ENCODE measurements around the gene GORASP2.

The GORASP2 gene

DNA sequence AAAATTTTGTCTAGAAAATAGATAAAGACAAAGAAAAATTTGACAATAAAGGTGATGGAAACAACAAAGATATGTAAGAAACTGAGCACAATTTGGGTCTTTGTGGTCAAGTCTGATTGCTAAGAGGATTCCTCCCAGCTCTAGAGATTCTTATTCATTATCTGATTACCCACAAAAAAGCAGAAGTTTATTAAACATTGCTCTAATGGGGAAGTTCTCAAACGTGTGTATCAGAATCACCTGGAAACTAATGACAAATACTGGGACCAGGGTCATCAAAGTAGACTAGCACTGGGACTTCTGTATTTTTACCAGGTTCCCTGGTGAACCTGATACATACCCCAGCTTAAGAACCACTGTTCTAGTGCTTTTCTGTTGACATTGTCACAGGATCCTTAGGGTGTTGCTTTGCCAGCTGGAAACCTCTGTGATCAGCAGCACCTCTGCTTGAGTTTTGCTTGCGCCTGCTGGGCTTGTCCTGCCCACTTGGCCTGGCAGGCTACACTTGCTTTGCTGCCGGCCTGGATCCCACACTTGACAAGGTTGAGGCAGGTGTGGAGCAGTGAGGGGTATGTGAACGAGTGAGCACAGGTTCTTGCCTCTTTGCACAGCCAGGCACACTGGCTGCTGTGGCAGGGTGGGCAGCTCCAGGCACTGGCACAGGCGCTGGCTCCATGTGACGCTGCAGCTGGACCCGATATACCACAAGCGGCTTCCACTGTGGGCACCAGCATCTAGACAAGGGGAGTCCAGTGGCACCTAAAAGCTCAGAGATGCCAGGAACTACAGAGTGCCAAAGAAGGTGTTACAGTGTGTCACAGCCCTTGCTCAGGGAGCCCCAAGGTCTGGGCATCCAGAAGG is 6.2 kb upstream of the GORASP2 start:
- no peak overlapping the region for H3K4me3 ChIP-seq (ENCODE audit: low read depth, low read length, poor library complexity, severe bottlenecking)
- H3K27me3 ChIP-seq (ENCODE audit: insufficient read depth, low read length), result no peaks in the 10 kb centered on the region
- H3K79me2 ChIP-seq (ENCODE audit: insufficient read depth, low read length), result no peaks in the 10 kb centered on the region
- peaks cover 32% of the 10 kb centered on the region for H3K9me3 ChIP-seq (ENCODE audit: low read length)
- H3K36me3 ChIP-seq (ENCODE audit: insufficient read depth, low read length), result no peaks in the 10 kb centered on the region
- H3K4me1 ChIP-seq (ENCODE audit: insufficient read depth, low read length, severe bottlenecking), result peaks cover 1% of the 10 kb centered on the region
- H3K4me2 ChIP-seq (ENCODE audit: low read length), result no peak overlapping the region
- no peak for TF ChIP-seq EZH2 (IDR thresholded peaks at IDR 0.05; ENCODE audit: borderline replicate concordance, low read length)
- TF ChIP-seq, protein P1, sequence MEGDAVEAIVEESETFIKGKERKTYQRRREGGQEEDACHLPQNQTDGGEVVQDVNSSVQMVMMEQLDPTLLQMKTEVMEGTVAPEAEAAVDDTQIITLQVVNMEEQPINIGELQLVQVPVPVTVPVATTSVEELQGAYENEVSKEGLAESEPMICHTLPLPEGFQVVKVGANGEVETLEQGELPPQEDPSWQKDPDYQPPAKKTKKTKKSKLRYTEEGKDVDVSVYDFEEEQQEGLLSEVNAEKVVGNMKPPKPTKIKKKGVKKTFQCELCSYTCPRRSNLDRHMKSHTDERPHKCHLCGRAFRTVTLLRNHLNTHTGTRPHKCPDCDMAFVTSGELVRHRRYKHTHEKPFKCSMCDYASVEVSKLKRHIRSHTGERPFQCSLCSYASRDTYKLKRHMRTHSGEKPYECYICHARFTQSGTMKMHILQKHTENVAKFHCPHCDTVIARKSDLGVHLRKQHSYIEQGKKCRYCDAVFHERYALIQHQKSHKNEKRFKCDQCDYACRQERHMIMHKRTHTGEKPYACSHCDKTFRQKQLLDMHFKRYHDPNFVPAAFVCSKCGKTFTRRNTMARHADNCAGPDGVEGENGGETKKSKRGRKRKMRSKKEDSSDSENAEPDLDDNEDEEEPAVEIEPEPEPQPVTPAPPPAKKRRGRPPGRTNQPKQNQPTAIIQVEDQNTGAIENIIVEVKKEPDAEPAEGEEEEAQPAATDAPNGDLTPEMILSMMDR (IDR thresholded peaks at IDR 0.05; ENCODE audit: low read length), result no peak
- no peaks in the 10 kb centered on the region for H3F3A ChIP-seq (ENCODE audit: insufficient read depth, low read length)
- no peak overlapping the region for H2AFZ ChIP-seq (ENCODE audit: low read length)
- H3K9me2 ChIP-seq (ENCODE audit: low read depth, low read length), result no peaks in the 10 kb centered on the region
- no peaks in the 10 kb centered on the region for H4K20me1 ChIP-seq (ENCODE audit: insufficient read depth, low read length)
- no peak overlapping the region for H3K9ac ChIP-seq (ENCODE audit: low read length)
- H3K27ac ChIP-seq (ENCODE audit: low read depth, low read length, poor library complexity, severe bottlenecking), result no peak overlapping the region

DNA sequence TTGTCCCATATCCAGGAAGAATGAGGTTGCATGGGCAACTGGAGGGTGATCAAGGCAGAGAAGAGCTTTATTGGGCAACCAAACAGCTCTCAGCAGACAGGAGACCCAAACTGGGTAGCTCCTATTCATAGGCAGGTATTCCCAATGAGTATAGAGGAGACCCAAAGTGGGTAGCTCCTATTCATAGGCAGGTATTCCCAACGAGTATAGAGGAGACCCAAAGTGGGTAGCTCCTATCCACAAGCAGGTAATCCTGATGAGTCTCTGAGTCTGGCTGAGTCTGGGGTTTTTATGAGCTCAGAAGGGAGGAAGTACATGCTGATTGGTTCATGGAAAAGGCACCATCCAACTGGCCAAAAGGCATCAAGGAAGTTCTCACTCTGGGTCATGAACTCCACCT is 5.3 kb upstream of the GORASP2 start:
- H3K27me3 ChIP-seq (ENCODE audit: insufficient read depth, low read length), result no peaks in the 10 kb centered on the region
- peaks cover 23% of the 10 kb centered on the region for H3K9me3 ChIP-seq (ENCODE audit: low read length)
- H3K79me2 ChIP-seq (ENCODE audit: insufficient read depth, low read length), result no peaks in the 10 kb centered on the region
- H2AFZ ChIP-seq (ENCODE audit: low read length), result no peak overlapping the region
- H3F3A ChIP-seq (ENCODE audit: insufficient read depth, low read length), result no peaks in the 10 kb centered on the region
- no peak overlapping the region for H3K9ac ChIP-seq (ENCODE audit: low read length)
- H4K20me1 ChIP-seq (ENCODE audit: insufficient read depth, low read length), result no peaks in the 10 kb centered on the region
- H3K4me2 ChIP-seq (ENCODE audit: low read length), result no peak overlapping the region
- H3K4me1 ChIP-seq (ENCODE audit: insufficient read depth, low read length, severe bottlenecking), result peaks cover 9% of the 10 kb centered on the region
- no peak for TF ChIP-seq EZH2 (IDR thresholded peaks at IDR 0.05; ENCODE audit: borderline replicate concordance, low read length)
- TF ChIP-seq, protein P1 (IDR thresholded peaks at IDR 0.05; ENCODE audit: low read length), result no peak
- no peaks in the 10 kb centered on the region for H3K9me2 ChIP-seq (ENCODE audit: low read depth, low read length)
- no peak overlapping the region for H3K27ac ChIP-seq (ENCODE audit: low read depth, low read length, poor library complexity, severe bottlenecking)
- H3K36me3 ChIP-seq (ENCODE audit: insufficient read depth, low read length), result no peaks in the 10 kb centered on the region
- H3K4me3 ChIP-seq (ENCODE audit: low read depth, low read length, poor library complexity, severe bottlenecking), result no peak overlapping the region

DNA sequence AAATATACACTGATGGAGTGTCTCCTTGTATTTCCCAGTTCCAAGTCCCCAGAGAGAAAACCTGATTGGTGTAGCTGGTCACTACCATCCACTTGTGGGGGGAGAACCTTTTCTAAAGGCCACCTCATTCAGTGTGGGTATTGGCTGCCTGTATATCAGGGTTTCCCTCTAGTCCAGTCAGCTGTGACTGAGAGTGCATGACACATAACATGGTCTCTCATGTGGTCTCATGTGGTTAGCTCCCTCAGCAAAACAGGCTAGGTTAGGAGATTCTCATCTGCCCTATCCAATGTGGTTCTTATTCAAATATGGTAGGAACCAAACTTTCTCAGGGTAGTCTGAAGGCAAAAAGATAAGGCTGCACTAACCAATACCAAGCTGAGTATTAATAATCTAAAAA is 4.1 kb upstream of the GORASP2 start:
- peaks cover 9% of the 10 kb centered on the region for H3K4me1 ChIP-seq (ENCODE audit: insufficient read depth, low read length, severe bottlenecking)
- H3K27me3 ChIP-seq (ENCODE audit: insufficient read depth, low read length), result no peaks in the 10 kb centered on the region
- no peak for TF ChIP-seq EZH2 (IDR thresholded peaks at IDR 0.05; ENCODE audit: borderline replicate concordance, low read length)
- TF ChIP-seq, protein P1 (IDR thresholded peaks at IDR 0.05; ENCODE audit: low read length), result no peak
- peaks cover 7% of the 10 kb centered on the region for H3K79me2 ChIP-seq (ENCODE audit: insufficient read depth, low read length)
- no peak overlapping the region for H2AFZ ChIP-seq (ENCODE audit: low read length)
- no peaks in the 10 kb centered on the region for H3F3A ChIP-seq (ENCODE audit: insufficient read depth, low read length)
- H3K36me3 ChIP-seq (ENCODE audit: insufficient read depth, low read length), result no peaks in the 10 kb centered on the region
- peaks cover 23% of the 10 kb centered on the region for H3K9me3 ChIP-seq (ENCODE audit: low read length)
- H3K27ac ChIP-seq (ENCODE audit: low read depth, low read length, poor library complexity, severe bottlenecking), result no peak overlapping the region
- no peak overlapping the region for H3K4me2 ChIP-seq (ENCODE audit: low read length)
- H3K4me3 ChIP-seq (ENCODE audit: low read depth, low read length, poor library complexity, severe bottlenecking), result no peak overlapping the region
- no peaks in the 10 kb centered on the region for H3K9me2 ChIP-seq (ENCODE audit: low read depth, low read length)
- H4K20me1 ChIP-seq (ENCODE audit: insufficient read depth, low read length), result no peaks in the 10 kb centered on the region
- no peak overlapping the region for H3K9ac ChIP-seq (ENCODE audit: low read length)

All from OCI-LY1 (cell line).